Stimulated activated naive B cell treated with anti-CD40 and anti-IgM and Interleukin-4, amounts not matched to agents 10 μg/mL and 1 μg/mL and 100 μg/mL, for 72 hours (primary cell): ENCODE measurements around the gene PDCD1LG2.
"Not testable (repeated sequence)": the region's sequence is repeated elsewhere in the genome, so short reads cannot be mapped to it uniquely, and the experiment has no call there.

Source experiments
- ATAC-seq, 2 donors: fragments of 150-1000 bp; cut with Tn5 transposase; replicated peaks; 2 replicates each; pipeline ENCODE4 v1.10.0; 2021; ENCODE audit warnings: moderate library complexity in 1 of 2
- DNase-seq: peaks from one replicate; pipeline ENCODE4 v3.0.0; 2021
- H3K27ac Mint-ChIP-seq: one replicate; pipeline ENCODE4 v1.8.0; 2022; ENCODE audit warnings: mild to moderate bottlenecking, mixed read lengths
- H3K27me3 Mint-ChIP-seq, 2 donors: one replicate each; pipeline ENCODE4 v1.8.0; 2022; ENCODE audit warnings: mixed read lengths in 2 of 2
- H3K36me3 Mint-ChIP-seq, 2 donors: one replicate each; pipeline ENCODE4 v1.8.0; 2022; ENCODE audit warnings: mixed read lengths in 2 of 2, mild to moderate bottlenecking in 1 of 2
- H3K4me1 Mint-ChIP-seq, 2 donors: one replicate each; pipeline ENCODE4 v1.8.0; 2022; ENCODE audit warnings: mixed read lengths in 2 of 2, mild to moderate bottlenecking in 1 of 2
- H3K4me3 Mint-ChIP-seq, 2 donors: one replicate each; pipeline ENCODE4 v1.8.0; 2022; ENCODE audit warnings: mild to moderate bottlenecking in 2 of 2, mixed read lengths in 2 of 2, moderate library complexity in 1 of 2
- H3K9me3 Mint-ChIP-seq, 2 donors: one replicate each; pipeline ENCODE4 v1.8.0; 2022; ENCODE audit warnings: mixed read lengths in 2 of 2, mild to moderate bottlenecking in 1 of 2

The PDCD1LG2 gene

GRCh38 chr9:5510360-5510931 is at the start of gene PDCD1LG2:
PDCD1LG2 (plus strand) TSS chr9:5510531; CDS start chr9:5522547, 12,016 bp downstream.
- H3K36me3 Mint-ChIP-seq: peaks cover 0 to 10% of the 10 kb centered on the region in 2 donors
- H3K4me1 Mint-ChIP-seq: peaks cover 41 to 49% of the 10 kb centered on the region in 2 donors
- H3K4me3 Mint-ChIP-seq: peak within 1 kb of the TSS; percentile 79 to 82
- peak; percentile 91 for ATAC-seq
- DNase-seq: no peak
- H3K27ac Mint-ChIP-seq: peak within 1 kb of the TSS; percentile 93
- peaks cover 0 to 12% of the 10 kb centered on the region in 2 donors for H3K27me3 Mint-ChIP-seq
- H3K9me3 Mint-ChIP-seq: peaks cover 4% of the 10 kb centered on the region in 2 donors

GRCh38 chr9:5464831-5465330 is 45.5 kb upstream of the PDCD1LG2 start:
- H3K4me3 Mint-ChIP-seq, H3K27me3 Mint-ChIP-seq, H3K27ac Mint-ChIP-seq, H3K9me3 Mint-ChIP-seq, DNase-seq: not testable (repeated sequence)
- Mint-ChIP-seq H3K4me1 (peaks cover 21 to 40% of the 10 kb centered on the region in 2 donors), H3K36me3 (peaks cover 47 to 69% of the 10 kb centered on the region in 2 donors)
- peak in 1 of 2 donors; percentile 38 for ATAC-seq

- Mint-ChIP-seq H3K36me3 (peaks cover 49 to 70% of the 10 kb centered on the region in 2 donors), H3K4me3 (no peak overlapping the region), H3K9me3 (peaks cover 0 to 2% of the 10 kb centered on the region in 2 donors), H3K27me3 (no peaks in the 10 kb centered on the region), H3K27ac (no peak overlapping the region), H3K4me1 (peaks cover 16 to 35% of the 10 kb centered on the region in 2 donors)
- DNase-seq (no peak), ATAC-seq (peak in 1 of 2 donors; percentile 42)
Observed at GRCh38 chr9:5466005-5466404, 44.3 kb upstream of the PDCD1LG2 start.

GRCh38 chr9:5466766-5467165 is 43.6 kb upstream of the PDCD1LG2 start:
- H3K27ac Mint-ChIP-seq: no peak overlapping the region
- peaks cover 16 to 35% of the 10 kb centered on the region in 2 donors for H3K4me1 Mint-ChIP-seq
- no peaks in the 10 kb centered on the region for H3K27me3 Mint-ChIP-seq
- H3K9me3 Mint-ChIP-seq: peaks cover 0 to 2% of the 10 kb centered on the region in 2 donors
- H3K4me3 Mint-ChIP-seq: no peak overlapping the region
- DNase-seq: no peak
- peaks cover 49 to 70% of the 10 kb centered on the region in 2 donors for H3K36me3 Mint-ChIP-seq
- no peak for ATAC-seq

GRCh38 chr9:5468850-5469249 is 41.5 kb upstream of the PDCD1LG2 start:
- peaks cover 40 to 57% of the 10 kb centered on the region in 2 donors for H3K36me3 Mint-ChIP-seq
- H3K9me3 Mint-ChIP-seq: peaks cover 0 to 2% of the 10 kb centered on the region in 2 donors
- no peak overlapping the region for H3K4me3 Mint-ChIP-seq
- H3K27ac Mint-ChIP-seq: no peak overlapping the region
- H3K27me3 Mint-ChIP-seq: no peaks in the 10 kb centered on the region
- ATAC-seq: no peak
- DNase-seq: no peak
- H3K4me1 Mint-ChIP-seq: peaks cover 17 to 42% of the 10 kb centered on the region in 2 donors

- H3K9me3 Mint-ChIP-seq: peaks cover 0 to 2% of the 10 kb centered on the region in 2 donors
- H3K27ac Mint-ChIP-seq: no peak overlapping the region
- peaks cover 31 to 52% of the 10 kb centered on the region in 2 donors for H3K36me3 Mint-ChIP-seq
- no peaks in the 10 kb centered on the region for H3K27me3 Mint-ChIP-seq
- no peak overlapping the region for H3K4me3 Mint-ChIP-seq
- ATAC-seq (no peak), DNase-seq (no peak)
- H3K4me1 Mint-ChIP-seq: peaks cover 13 to 33% of the 10 kb centered on the region in 2 donors
Observed at GRCh38 chr9:5470122-5470521, 40.2 kb upstream of the PDCD1LG2 start.

- peak overlapping the region; percentile 76 for H3K27ac Mint-ChIP-seq
Observed at GRCh38 chr9:5470816-5471215, 39.5 kb upstream of the PDCD1LG2 start.

GRCh38 chr9:5475611-5476010 is 34.7 kb upstream of the PDCD1LG2 start:
- not testable (repeated sequence) for H3K9me3 Mint-ChIP-seq, ATAC-seq, H3K4me3 Mint-ChIP-seq, H3K27ac Mint-ChIP-seq, H3K27me3 Mint-ChIP-seq, DNase-seq
- peaks cover 19 to 25% of the 10 kb centered on the region in 2 donors for H3K36me3 Mint-ChIP-seq
- H3K4me1 Mint-ChIP-seq: peaks cover 10 to 20% of the 10 kb centered on the region in 2 donors

More at GRCh38 chr9:5470816-5471215, 39.5 kb upstream of the PDCD1LG2 start:
- ATAC-seq (no peak), DNase-seq (no peak)
- Mint-ChIP-seq H3K4me1 (peaks cover 8 to 27% of the 10 kb centered on the region in 2 donors), H3K36me3 (peaks cover 28 to 47% of the 10 kb centered on the region in 2 donors), H3K9me3 (peaks cover 0 to 2% of the 10 kb centered on the region in 2 donors), H3K4me3 (no peak overlapping the region), H3K27me3 (no peaks in the 10 kb centered on the region)

GRCh38 chr9:5478206-5478605 is 32.1 kb upstream of the PDCD1LG2 start:
- no peak overlapping the region for H3K4me3 Mint-ChIP-seq
- ATAC-seq: peak; percentile 29 to 70
- H3K9me3 Mint-ChIP-seq: peaks cover 6 to 8% of the 10 kb centered on the region in 2 donors
- peaks cover 16 to 31% of the 10 kb centered on the region in 2 donors for H3K4me1 Mint-ChIP-seq
- no peak overlapping the region for H3K27ac Mint-ChIP-seq
- H3K36me3 Mint-ChIP-seq: peaks cover 15 to 23% of the 10 kb centered on the region in 2 donors
- H3K27me3 Mint-ChIP-seq: no peaks in the 10 kb centered on the region
- DNase-seq: no peak

GRCh38 chr9:5479994-5480694 is 30.2 kb upstream of the PDCD1LG2 start:
- no peaks in the 10 kb centered on the region for H3K27me3 Mint-ChIP-seq
- ATAC-seq (peak in 1 of 2 donors; percentile 47), DNase-seq (no peak)
- no peak overlapping the region for H3K27ac Mint-ChIP-seq
- H3K4me3 Mint-ChIP-seq: no peak overlapping the region
- H3K4me1 Mint-ChIP-seq: peaks cover 13 to 24% of the 10 kb centered on the region in 2 donors
- peaks cover 15 to 17% of the 10 kb centered on the region in 2 donors for H3K36me3 Mint-ChIP-seq
- H3K9me3 Mint-ChIP-seq: peaks cover 6 to 8% of the 10 kb centered on the region in 2 donors

GRCh38 chr9:5480919-5481318 is 29.4 kb upstream of the PDCD1LG2 start:
- ATAC-seq: no peak
- Mint-ChIP-seq H3K36me3 (peaks cover 11 to 16% of the 10 kb centered on the region in 2 donors), H3K9me3 (peaks cover 6% of the 10 kb centered on the region in 2 donors), H3K27me3 (no peaks in the 10 kb centered on the region), H3K4me1 (peaks cover 13 to 24% of the 10 kb centered on the region in 2 donors), H3K4me3 (no peak overlapping the region), H3K27ac (no peak overlapping the region)
- DNase-seq: no peak

- H3K27ac Mint-ChIP-seq: no peak overlapping the region
- ATAC-seq (no peak), DNase-seq (no peak)
- H3K4me1 Mint-ChIP-seq: peaks cover 13 to 24% of the 10 kb centered on the region in 2 donors
- peaks cover 1 to 3% of the 10 kb centered on the region in 2 donors for H3K9me3 Mint-ChIP-seq
- H3K36me3 Mint-ChIP-seq: peaks cover 7 to 10% of the 10 kb centered on the region in 2 donors
- no peak overlapping the region for H3K4me3 Mint-ChIP-seq
- H3K27me3 Mint-ChIP-seq: no peaks in the 10 kb centered on the region
Observed at GRCh38 chr9:5481322-5482040, 28.9 kb upstream of the PDCD1LG2 start.

- H3K4me1 Mint-ChIP-seq: peaks cover 13 to 24% of the 10 kb centered on the region in 2 donors
Observed at GRCh38 chr9:5482194-5482593, 28.1 kb upstream of the PDCD1LG2 start.

GRCh38 chr9:5483306-5483705 is 27.0 kb upstream of the PDCD1LG2 start:
- peaks cover 2 to 3% of the 10 kb centered on the region in 2 donors for H3K36me3 Mint-ChIP-seq
- no peak overlapping the region for H3K4me3 Mint-ChIP-seq
- peaks cover 10 to 24% of the 10 kb centered on the region in 2 donors for H3K4me1 Mint-ChIP-seq
- ATAC-seq (no peak), DNase-seq (no peak)
- no peaks in the 10 kb centered on the region for H3K27me3 Mint-ChIP-seq
- peaks cover 3 to 4% of the 10 kb centered on the region in 2 donors for H3K9me3 Mint-ChIP-seq
- H3K27ac Mint-ChIP-seq: no peak overlapping the region

More at GRCh38 chr9:5482194-5482593, 28.1 kb upstream of the PDCD1LG2 start:
- no peak overlapping the region for H3K4me3 Mint-ChIP-seq
- no peak overlapping the region for H3K27ac Mint-ChIP-seq
- peaks cover 3 to 9% of the 10 kb centered on the region in 2 donors for H3K36me3 Mint-ChIP-seq
- DNase-seq (no peak), ATAC-seq (no peak)
- no peaks in the 10 kb centered on the region for H3K27me3 Mint-ChIP-seq
- peaks cover 3 to 4% of the 10 kb centered on the region in 2 donors for H3K9me3 Mint-ChIP-seq
